ENCODE data around the gene NR2E1. TPM values are rescaled to one million over a fixed set of nuclear protein-coding genes. Genes with fewer than 3 reads are reported as not detected.

The NR2E1 gene
- total and polyA plus RNA-seq, 2 of the 13 experiments (the other 11 are each of a cell fraction or from before 2014, with no cell fraction given) = not detected

GRCh38 chr6:108200631-108201030 is 34.8 kb downstream of the NR2E1 start (continued):
- no peak for TF ChIP-seq ZNF142 (CRISPR knock-in tag; IDR thresholded peaks at IDR 0.05)
- no peak for TF ChIP-seq POGK (CRISPR knock-in tag; conservative IDR thresholded peaks at IDR 0.05)
- no peak for TF ChIP-seq ZKSCAN5 (CRISPR knock-in tag; IDR thresholded peaks at IDR 0.05)
- TF ChIP-seq ZNF17 (CRISPR knock-in tag; IDR thresholded peaks at IDR 0.05) = no peak
- no peak for TF ChIP-seq TCF7L2 (IDR thresholded peaks at IDR 0.05; ENCODE audit: low read depth, low read length)
- no peak for TF ChIP-seq SNAPC5 (CRISPR knock-in tag; IDR thresholded peaks at IDR 0.05; ENCODE audit: borderline replicate concordance)
- TF ChIP-seq ZNF616 (CRISPR knock-in tag; IDR thresholded peaks at IDR 0.05; ENCODE audit: low read depth) = no peak
- no peak for TF ChIP-seq HMGXB4 (CRISPR knock-in tag; IDR thresholded peaks at IDR 0.05; ENCODE audit: borderline replicate concordance in 1 of 2, low read depth in 1 of 2)
- no peak for TF ChIP-seq ZNF879 (CRISPR knock-in tag; IDR thresholded peaks at IDR 0.05)
- TF ChIP-seq ZNF773 (CRISPR knock-in tag; IDR thresholded peaks at IDR 0.05; ENCODE audit: borderline replicate concordance) = no peak
- TF ChIP-seq KIAA2018 (CRISPR knock-in tag; IDR thresholded peaks at IDR 0.05; ENCODE audit: borderline replicate concordance) = no peak
